HepG2 (cell line): ENCODE measurements around the gene PPP2R2B. TPM values are rescaled to one million over a fixed set of nuclear protein-coding genes. Genes with fewer than 3 reads are reported as not detected.
A peak's percentile ranks its signal among the peaks of the same experiment; 100 is the strongest.

Experiments
- ATAC-seq: fragments of 200-7000 bp; cut with Tn5 transposase; 3 replicates; pipeline ENCODE4 v1.9.1; 2020; ENCODE audit warnings: mild to moderate bottlenecking, moderate library complexity
- BruUV-seq: library from RNA; stranded (reverse); fragments of 400-500 nt; replicated peaks from 2 replicates; lab custom pipeline; 2021; lab: Mats Ljungman, UMichigan
- CTCF ChIA-PET: fragments of 300-600 bp; formaldehyde crosslinking; extraction: SDS; loops from one replicate; lab custom pipeline; 2021; ENCODE audit warnings: low total read pairs, inconsistent platforms, low intra/inter-chr PET ratio; lab: Yijun Ruan, JAX
- POLR2A ChIA-PET: fragments of 350-600 bp; sonication (Branson Sonifier 250); formaldehyde crosslinking; loops from one replicate; lab custom pipeline; 2020; ENCODE audit warnings: antibody characterized with exemption, inconsistent platforms; lab: Yijun Ruan, JAX
- DNase-seq: peaks from one replicate; pipeline ENCODE4 v3.0.0-alpha.2; 2015; ENCODE audit warnings: low spot score
- FAIRE-seq: peaks from 3 replicates; lab custom pipeline; 2011; peaks lifted over from hg19 to GRCh38; lab: Jason Lieb, UNC
- H2AFZ ChIP-seq: one replicate; pipeline ENCODE4 v1.6.1; 2011; ENCODE audit warnings: low read length, inconsistent platforms
- H3K27ac ChIP-seq: fragments of 300-600 bp; 3 replicates; pipeline ENCODE4 v1.8.0; 2011; ENCODE audit warnings: mixed run types, mild to moderate bottlenecking, mixed read lengths, low read length, inconsistent platforms; ENCODE audit not compliant: insufficient read depth; ENCODE audit errors: extremely low read length
- H3K27me3 ChIP-seq, 2 experiments: fragments of 200-600 bp in 1 of 2; 2 replicates in 1 of 2; 3 replicates in 1 of 2; pipeline versions ENCODE4 v1.6.0 to v1.8.0; 2011; ENCODE audit warnings: low read length in 2 of 2, mild to moderate bottlenecking in 2 of 2, moderate library complexity in 2 of 2, inconsistent platforms in 1 of 2; ENCODE audit not compliant: insufficient read depth in 2 of 2, control insufficient read depth in 1 of 2
- H3K36me3 ChIP-seq, 2 experiments: fragments of 200-600 bp in 1 of 2; replicated peaks in 1 of 2; 2 replicates in 1 of 2; 3 replicates in 1 of 2; pipeline versions ENCODE4 v1.5.1 to v1.8.0; 2011; ENCODE audit warnings: low read length in 2 of 2, inconsistent platforms in 1 of 2; ENCODE audit not compliant: insufficient read depth in 2 of 2, control insufficient read depth in 1 of 2
- H3K4me1 ChIP-seq: 2 replicates; pipeline ENCODE4 v1.5.1; 2012; ENCODE audit warnings: low read length, inconsistent platforms; ENCODE audit not compliant: insufficient read depth
- H3K4me2 ChIP-seq: 2 replicates; pipeline ENCODE4 v1.6.0; 2011; ENCODE audit warnings: low read depth, low read length, inconsistent platforms
- H3K4me3 ChIP-seq, 3 experiments: fragments of 200-600 bp in 1 of 3; sonication (generic), shearing (Covaris generic) in 1 of 3; replicated peaks in 1 of 3; 2 replicates each; pipeline ENCODE4 v1.5.1; 2011 to 2016; ENCODE audit warnings: low read length in 3 of 3, inconsistent platforms in 2 of 3, low read depth in 2 of 3, mild to moderate bottlenecking in 2 of 3, control low read depth in 1 of 3, mixed read lengths in 1 of 3; ENCODE audit not compliant: insufficient read depth in 1 of 3
- H3K79me2 ChIP-seq: one replicate; pipeline ENCODE4 v1.6.1; 2011; ENCODE audit warnings: low read length, inconsistent platforms; ENCODE audit not compliant: insufficient read depth
- H3K9ac ChIP-seq: 2 replicates; pipeline ENCODE4 v1.6.0; 2011; ENCODE audit warnings: mild to moderate bottlenecking, low read depth, low read length, inconsistent platforms; ENCODE audit not compliant: insufficient read depth
- H3K9me3 ChIP-seq: 2 replicates; pipeline ENCODE4 v1.5.1; 2012; ENCODE audit warnings: mild to moderate bottlenecking, low read length
- H4K20me1 ChIP-seq: 2 replicates; pipeline ENCODE4 v1.6.0; 2011; ENCODE audit warnings: inconsistent platforms, mild to moderate bottlenecking, low read length, moderate library complexity; ENCODE audit not compliant: insufficient read depth
- ISL2 ChIP-seq: sonication (generic); formaldehyde crosslinking; IDR thresholded peaks from 2 replicates; pipeline ENCODE4 v1.5.0; 2020; ENCODE audit warnings: missing genetic modification reagents
- NFYC ChIP-seq: IDR thresholded peaks from 2 replicates; pipeline ENCODE4 v1.6.1; 2016; ENCODE audit warnings: missing genetic modification reagents, missing compliant biosample characterization
- STAG1 ChIP-seq: sonication (generic); formaldehyde crosslinking; IDR thresholded peaks from 2 replicates; pipeline ENCODE4 v1.4.0; 2020; ENCODE audit warnings: missing genetic modification reagents
- ZC3H13 ChIP-seq: sonication (generic); formaldehyde crosslinking; IDR thresholded peaks from 2 replicates; pipeline ENCODE4 v1.8.1; 2023; ENCODE audit warnings: mild to moderate bottlenecking, missing genetic modification reagents, moderate library complexity
- ZFP62 ChIP-seq: sonication (generic); formaldehyde crosslinking; IDR thresholded peaks from 2 replicates; pipeline ENCODE4 v1.4.0; 2020; ENCODE audit warnings: missing genetic modification reagents
- WGBS: methylation state at CpG from one replicate; pipeline ENCODE4 v1.1.6; 2017; ENCODE audit warnings: low lambda C conversion rate; 5-methylcytosine and 5-hydroxymethylcytosine counted together
- in situ Hi-C: cut with HindIII; loops from 2 replicates; pipeline ENCODE4 v1.10.0; 2017; ENCODE audit warnings: low pct_unique_long_range_greater_than_20kb; ENCODE audit not compliant: extremely low pct_ligation_motif_present
- intact Hi-C: fragments of 100-400 bp; cut with micrococcal nuclease; formaldehyde crosslinking; loops from one replicate; pipeline ENCODE4 v1.10.0; 2022; ENCODE audit not compliant: unreplicated experiment
- polyA plus RNA-seq, 8 experiments: library from polyadenylated mRNA; depleted of rRNA in 3 of 8; stranded (reverse) in 7 of 8; unstranded in 1 of 8; fragments of >200 nt; fragmentation: Illumina TruSeq in 4 of 8; extraction: Trizol in 4 of 8; gene quantifications; 2 replicates each; pipeline versions ENCODE4 v1.2.1 to v1.2.3, GENCODE V29; 2011 to 2016; ENCODE audit warnings: low read depth in 4 of 8, missing spikeins in 1 of 8, mixed read lengths in 1 of 8; ENCODE audit not compliant: insufficient read depth in 1 of 8
- total RNA-seq, 5 experiments: library from RNA; depleted of rRNA; stranded (reverse); fragments of >200 nt; fragmentation: Illumina TruSeq; extraction: Trizol; gene quantifications; 2 replicates each; pipeline ENCODE4 v1.2.3, GENCODE V29; 2016; ENCODE audit warnings: low read depth in 1 of 5
- TF ChIP-seq, protein P1 (sequence below): sonication (generic); formaldehyde crosslinking; conservative IDR thresholded peaks from 2 replicates; pipeline ENCODE4 v1.4.0; 2020; ENCODE audit warnings: mild to moderate bottlenecking, missing genetic modification reagents, moderate library complexity
- TF ChIP-seq, protein P2 (sequence below): sonication (generic); formaldehyde crosslinking; IDR thresholded peaks from 2 replicates; pipeline ENCODE4 v1.5.0; 2020; ENCODE audit warnings: missing genetic modification reagents
- TF ChIP-seq, protein P3 (sequence below): sonication (generic); formaldehyde crosslinking; IDR thresholded peaks from 2 replicates; pipeline ENCODE4 v1.5.0; 2020; ENCODE audit warnings: mild to moderate bottlenecking, missing genetic modification reagents, moderate library complexity

Gene PPP2R2B
- total and polyA plus RNA-seq, 2 of the 13 experiments (the other 11 are each of a cell fraction or from before 2014, with no cell fraction given), result not detected

DNA sequence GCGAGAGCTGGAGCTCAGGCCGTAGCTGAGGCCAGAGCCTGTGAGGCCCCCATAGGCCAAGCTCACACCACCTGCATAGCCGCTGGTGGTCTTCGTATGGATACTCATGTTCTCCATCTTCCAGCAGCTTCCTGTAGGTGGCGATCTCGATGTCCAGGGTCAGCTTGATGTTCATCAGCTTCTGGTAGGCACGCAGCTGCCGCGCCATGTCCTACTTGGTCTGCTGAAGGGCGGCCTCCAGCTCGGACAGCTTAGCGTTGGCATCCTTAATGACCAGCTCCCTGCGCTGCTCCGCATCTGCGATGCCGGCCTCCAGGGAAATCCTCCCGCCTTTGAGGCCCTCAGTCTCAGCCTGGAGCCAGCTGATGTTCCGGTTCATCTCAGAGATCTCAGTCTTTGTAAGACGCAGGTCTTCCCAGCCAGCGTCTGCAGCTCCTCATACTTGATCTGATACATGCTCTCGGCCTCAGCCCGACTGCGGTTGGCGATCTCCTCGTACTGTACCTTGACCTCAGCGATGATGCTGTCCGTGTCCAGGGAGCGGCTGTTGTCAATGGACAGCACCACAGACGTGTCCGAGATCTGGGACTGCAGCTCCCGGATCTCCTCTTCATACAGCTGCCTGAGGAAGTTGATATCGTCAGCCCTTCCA is 172.1 kb downstream of the PPP2R2B start:
- ATAC-seq, result peak; percentile 72

DNA sequence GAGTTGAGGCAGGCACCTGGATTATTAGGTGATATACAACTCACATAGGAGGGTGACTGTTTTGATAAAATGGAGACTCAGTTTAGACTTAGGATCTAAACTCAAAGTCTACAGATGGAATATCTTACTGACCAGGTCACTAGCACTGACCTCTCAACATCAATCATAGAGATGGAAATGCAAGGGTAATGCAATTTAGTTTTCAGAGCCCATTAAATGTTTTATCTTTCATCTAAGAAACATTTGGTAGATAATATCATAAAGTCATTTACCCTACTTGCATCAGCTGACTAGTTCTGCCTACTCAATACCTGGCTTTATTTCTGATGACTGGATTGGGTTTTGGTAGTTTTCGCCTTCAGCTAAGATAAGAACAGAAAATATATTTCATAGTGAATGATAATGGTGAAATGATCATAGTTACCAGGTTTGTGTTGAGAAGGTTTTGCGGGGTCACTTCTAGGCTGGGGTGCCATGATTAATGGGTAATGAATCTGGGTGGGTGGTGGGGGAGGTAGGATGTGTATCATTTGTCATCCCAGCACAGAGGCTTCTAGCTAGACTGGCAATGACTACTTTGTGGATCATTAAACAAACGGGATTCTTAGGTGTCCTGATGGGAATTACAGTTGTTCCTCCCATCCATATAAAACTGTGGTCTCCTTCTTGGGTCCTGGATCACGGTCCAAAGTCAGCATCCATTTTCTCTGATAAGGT is 173.4 kb downstream of the PPP2R2B start:
- POLR2A ChIA-PET, result no interaction called here
- 8% methylated on average over 4 of the region's 4 CpGs for WGBS
- H3K79me2 ChIP-seq, result no peaks in the 10 kb centered on the region
- no peak overlapping the region for H3K4me3 ChIP-seq
- H3K9ac ChIP-seq, result no peak overlapping the region
- H3K4me2 ChIP-seq, result no peak overlapping the region
- intact Hi-C loops (no loop called here), in situ Hi-C loops (no loop called here)
- DNase-seq (no peak), FAIRE-seq (no peak), ATAC-seq (no peak)
- H3K36me3 ChIP-seq, result no peaks in the 10 kb centered on the region
- no peaks in the 10 kb centered on the region for H3K4me1 ChIP-seq
- no peaks in the 10 kb centered on the region for H3K27me3 ChIP-seq
- H3K27ac ChIP-seq, result no peak overlapping the region
- CTCF ChIA-PET, result no interaction called here
- BruUV-seq, result no TSS peak
- no peaks in the 10 kb centered on the region for H3K9me3 ChIP-seq
- no peaks in the 10 kb centered on the region for H4K20me1 ChIP-seq
- H2AFZ ChIP-seq, result no peak overlapping the region
- TF ChIP-seq, protein P1, sequence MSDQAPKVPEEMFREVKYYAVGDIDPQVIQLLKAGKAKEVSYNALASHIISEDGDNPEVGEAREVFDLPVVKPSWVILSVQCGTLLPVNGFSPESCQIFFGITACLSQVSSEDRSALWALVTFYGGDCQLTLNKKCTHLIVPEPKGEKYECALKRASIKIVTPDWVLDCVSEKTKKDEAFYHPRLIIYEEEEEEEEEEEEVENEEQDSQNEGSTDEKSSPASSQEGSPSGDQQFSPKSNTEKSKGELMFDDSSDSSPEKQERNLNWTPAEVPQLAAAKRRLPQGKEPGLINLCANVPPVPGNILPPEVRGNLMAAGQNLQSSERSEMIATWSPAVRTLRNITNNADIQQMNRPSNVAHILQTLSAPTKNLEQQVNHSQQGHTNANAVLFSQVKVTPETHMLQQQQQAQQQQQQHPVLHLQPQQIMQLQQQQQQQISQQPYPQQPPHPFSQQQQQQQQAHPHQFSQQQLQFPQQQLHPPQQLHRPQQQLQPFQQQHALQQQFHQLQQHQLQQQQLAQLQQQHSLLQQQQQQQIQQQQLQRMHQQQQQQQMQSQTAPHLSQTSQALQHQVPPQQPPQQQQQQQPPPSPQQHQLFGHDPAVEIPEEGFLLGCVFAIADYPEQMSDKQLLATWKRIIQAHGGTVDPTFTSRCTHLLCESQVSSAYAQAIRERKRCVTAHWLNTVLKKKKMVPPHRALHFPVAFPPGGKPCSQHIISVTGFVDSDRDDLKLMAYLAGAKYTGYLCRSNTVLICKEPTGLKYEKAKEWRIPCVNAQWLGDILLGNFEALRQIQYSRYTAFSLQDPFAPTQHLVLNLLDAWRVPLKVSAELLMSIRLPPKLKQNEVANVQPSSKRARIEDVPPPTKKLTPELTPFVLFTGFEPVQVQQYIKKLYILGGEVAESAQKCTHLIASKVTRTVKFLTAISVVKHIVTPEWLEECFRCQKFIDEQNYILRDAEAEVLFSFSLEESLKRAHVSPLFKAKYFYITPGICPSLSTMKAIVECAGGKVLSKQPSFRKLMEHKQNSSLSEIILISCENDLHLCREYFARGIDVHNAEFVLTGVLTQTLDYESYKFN (CRISPR knock-in tag), result no peak
- no peak for TF ChIP-seq ZC3H13 (CRISPR knock-in tag)
- no peak for TF ChIP-seq ISL2 (CRISPR knock-in tag)
- TF ChIP-seq NFYC (CRISPR knock-in tag), result no peak
- TF ChIP-seq, protein P2, sequence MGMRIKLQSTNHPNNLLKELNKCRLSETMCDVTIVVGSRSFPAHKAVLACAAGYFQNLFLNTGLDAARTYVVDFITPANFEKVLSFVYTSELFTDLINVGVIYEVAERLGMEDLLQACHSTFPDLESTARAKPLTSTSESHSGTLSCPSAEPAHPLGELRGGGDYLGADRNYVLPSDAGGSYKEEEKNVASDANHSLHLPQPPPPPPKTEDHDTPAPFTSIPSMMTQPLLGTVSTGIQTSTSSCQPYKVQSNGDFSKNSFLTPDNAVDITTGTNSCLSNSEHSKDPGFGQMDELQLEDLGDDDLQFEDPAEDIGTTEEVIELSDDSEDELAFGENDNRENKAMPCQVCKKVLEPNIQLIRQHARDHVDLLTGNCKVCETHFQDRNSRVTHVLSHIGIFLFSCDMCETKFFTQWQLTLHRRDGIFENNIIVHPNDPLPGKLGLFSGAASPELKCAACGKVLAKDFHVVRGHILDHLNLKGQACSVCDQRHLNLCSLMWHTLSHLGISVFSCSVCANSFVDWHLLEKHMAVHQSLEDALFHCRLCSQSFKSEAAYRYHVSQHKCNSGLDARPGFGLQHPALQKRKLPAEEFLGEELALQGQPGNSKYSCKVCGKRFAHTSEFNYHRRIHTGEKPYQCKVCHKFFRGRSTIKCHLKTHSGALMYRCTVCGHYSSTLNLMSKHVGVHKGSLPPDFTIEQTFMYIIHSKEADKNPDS (CRISPR knock-in tag), result no peak

More for the DNA sequence above, 172.1 kb downstream of the PPP2R2B start:
- H3K27ac ChIP-seq, result no peak overlapping the region
- POLR2A ChIA-PET, result no interaction called here
- intact Hi-C loops (no loop called here), in situ Hi-C loops (no loop called here)
- FAIRE-seq, result no peak
- WGBS, result 88% methylated on average over 10 of the region's 32 CpGs
- H3K4me1 ChIP-seq, result no peaks in the 10 kb centered on the region
- no TSS peak for BruUV-seq
- no peaks in the 10 kb centered on the region for H3K27me3 ChIP-seq
- no peaks in the 10 kb centered on the region for H4K20me1 ChIP-seq
- H3K9ac ChIP-seq, result no peak overlapping the region
- no peak overlapping the region for H3K4me3 ChIP-seq
- TF ChIP-seq ZFP62 (CRISPR knock-in tag) (no peak), STAG1 (CRISPR knock-in tag) (peak; percentile 24; the same call in 1 of the 2 replicates)
- TF ChIP-seq, protein P3, sequence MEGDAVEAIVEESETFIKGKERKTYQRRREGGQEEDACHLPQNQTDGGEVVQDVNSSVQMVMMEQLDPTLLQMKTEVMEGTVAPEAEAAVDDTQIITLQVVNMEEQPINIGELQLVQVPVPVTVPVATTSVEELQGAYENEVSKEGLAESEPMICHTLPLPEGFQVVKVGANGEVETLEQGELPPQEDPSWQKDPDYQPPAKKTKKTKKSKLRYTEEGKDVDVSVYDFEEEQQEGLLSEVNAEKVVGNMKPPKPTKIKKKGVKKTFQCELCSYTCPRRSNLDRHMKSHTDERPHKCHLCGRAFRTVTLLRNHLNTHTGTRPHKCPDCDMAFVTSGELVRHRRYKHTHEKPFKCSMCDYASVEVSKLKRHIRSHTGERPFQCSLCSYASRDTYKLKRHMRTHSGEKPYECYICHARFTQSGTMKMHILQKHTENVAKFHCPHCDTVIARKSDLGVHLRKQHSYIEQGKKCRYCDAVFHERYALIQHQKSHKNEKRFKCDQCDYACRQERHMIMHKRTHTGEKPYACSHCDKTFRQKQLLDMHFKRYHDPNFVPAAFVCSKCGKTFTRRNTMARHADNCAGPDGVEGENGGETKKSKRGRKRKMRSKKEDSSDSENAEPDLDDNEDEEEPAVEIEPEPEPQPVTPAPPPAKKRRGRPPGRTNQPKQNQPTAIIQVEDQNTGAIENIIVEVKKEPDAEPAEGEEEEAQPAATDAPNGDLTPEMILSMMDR, result peak; percentile 49
- H3K36me3 ChIP-seq, result no peaks in the 10 kb centered on the region
- no peak overlapping the region for H2AFZ ChIP-seq
- no peaks in the 10 kb centered on the region for H3K9me3 ChIP-seq
- DNase-seq, result peak; percentile 12
- CTCF ChIA-PET, result no interaction called here
- no peak overlapping the region for H3K4me2 ChIP-seq
- no peaks in the 10 kb centered on the region for H3K79me2 ChIP-seq
